Measurements from ENCODE around the gene CFAP74. TPM values are rescaled to one million over a fixed set of nuclear protein-coding genes. Genes with fewer than 3 reads are reported as not detected.

CFAP74 gene
- total RNA-seq, 1 donor from 2014 or later = not detected

- H3K4me3 ChIP-seq (ENCODE audit: low read depth, low read length) = no peak overlapping the region
- no peak for DNase-seq (ENCODE audit: low read depth)
- TF ChIP-seq CTCF (conservative IDR thresholded peaks at IDR 0.05; ENCODE audit: low read depth, low read length) = no peak
Observed at GRCh38 chr1:1907098-1907736, 96.4 kb downstream of the CFAP74 start.

GRCh38 chr1:1906185-1907097 lies 97.1 kb downstream of the CFAP74 start:
- no peak overlapping the region for H3K4me3 ChIP-seq (ENCODE audit: low read depth, low read length)

GRCh38 chr1:1903224-1903623 lies 100.4 kb downstream of the CFAP74 start:
- DNase-seq (ENCODE audit: low read depth) = no peak
- no peak overlapping the region for H3K4me3 ChIP-seq (ENCODE audit: low read depth, low read length)
- TF ChIP-seq CTCF (conservative IDR thresholded peaks at IDR 0.05; ENCODE audit: low read depth, low read length) = no peak

More at GRCh38 chr1:1906185-1907097, 97.1 kb downstream of the CFAP74 start:
- DNase-seq (ENCODE audit: low read depth) = no peak
- TF ChIP-seq CTCF (conservative IDR thresholded peaks at IDR 0.05; ENCODE audit: low read depth, low read length) = peak; percentile 98

- TF ChIP-seq CTCF (conservative IDR thresholded peaks at IDR 0.05; ENCODE audit: low read depth, low read length) = no peak
- H3K4me3 ChIP-seq (ENCODE audit: low read depth, low read length) = no peak overlapping the region
- DNase-seq (ENCODE audit: low read depth) = no peak
Observed at GRCh38 chr1:1901641-1902294, 101.8 kb downstream of the CFAP74 start.

- no peak overlapping the region for H3K4me3 ChIP-seq (ENCODE audit: low read depth, low read length)
- no peak for DNase-seq (ENCODE audit: low read depth)
- no peak for TF ChIP-seq CTCF (conservative IDR thresholded peaks at IDR 0.05; ENCODE audit: low read depth, low read length)
Observed at GRCh38 chr1:1900883-1901640, 102.5 kb downstream of the CFAP74 start.

GRCh38 chr1:1899967-1900327 lies 103.6 kb downstream of the CFAP74 start:
- TF ChIP-seq CTCF (conservative IDR thresholded peaks at IDR 0.05; ENCODE audit: low read depth, low read length) = no peak
- H3K4me3 ChIP-seq (ENCODE audit: low read depth, low read length) = no peak overlapping the region
- DNase-seq (ENCODE audit: low read depth) = no peak

All from epithelial cell of proximal tubule (primary cell).